ENCODE measurements around the gene CALY.

Gene CALY

DNA sequence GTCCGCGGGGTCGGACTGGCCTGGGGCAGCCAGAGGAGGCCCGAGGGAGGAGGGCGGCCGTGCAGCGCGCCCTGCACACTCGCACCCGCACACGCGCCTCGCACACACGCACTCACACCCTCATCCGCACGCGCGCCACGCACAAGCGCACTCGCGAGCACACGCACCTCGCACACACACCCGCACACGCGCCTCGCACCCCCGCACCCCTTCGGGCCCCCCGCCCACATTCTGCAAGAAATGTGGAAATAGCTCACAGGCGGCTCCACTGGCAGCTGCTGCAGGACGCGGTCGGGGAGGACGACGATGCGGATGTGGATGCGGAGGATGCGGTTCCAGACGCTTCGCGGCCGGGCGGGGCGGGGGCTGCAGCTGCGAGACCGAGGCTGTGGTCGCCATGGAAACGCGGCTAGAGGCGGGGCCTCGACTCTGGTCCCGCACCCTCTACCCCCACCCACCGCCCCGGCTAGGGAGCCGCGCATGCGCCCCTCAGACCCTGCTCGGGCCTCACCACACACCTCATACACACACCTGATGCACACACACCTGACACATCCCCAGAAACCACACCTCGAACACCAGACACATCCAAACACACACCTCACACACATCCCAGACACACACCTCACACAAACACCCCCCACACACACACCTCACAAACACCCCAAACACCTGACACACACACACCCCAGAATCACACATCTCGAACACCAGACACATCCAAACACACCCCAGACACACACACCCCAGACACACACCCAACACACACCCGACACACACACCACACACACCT is at the start of gene CALY (continued):
- TF ChIP-seq ZNF433 (tag by site-specific recombination; IDR thresholded peaks at IDR 0.05; ENCODE audit: low read depth) (peak; percentile 19; the same call in 1 of the 2 replicates), ZNF521 (tag by site-specific recombination; IDR thresholded peaks at IDR 0.05) (0 out of 2 replicates have a peak, but pooled peaks have one; percentile 90), ZNF776 (tag by site-specific recombination; IDR thresholded peaks at IDR 0.05; ENCODE audit: borderline replicate concordance) (no peak), ZSCAN16 (tag by site-specific recombination; IDR thresholded peaks at IDR 0.05) (no peak), ZNF239 (tag by site-specific recombination; IDR thresholded peaks at IDR 0.05) (peak; percentile 57; the same call in 1 of the 2 replicates), KLF8 (tag by site-specific recombination; IDR thresholded peaks at IDR 0.05) (peak; percentile 90), ZNF677 (tag by site-specific recombination; IDR thresholded peaks at IDR 0.05) (no peak), ZNF140 (tag by site-specific recombination; IDR thresholded peaks at IDR 0.05) (0 out of 2 replicates have a peak, but pooled peaks have one; percentile 2), ZSCAN23 (tag by site-specific recombination; IDR thresholded peaks at IDR 0.05) (no peak), SCRT2 (tag by site-specific recombination; IDR thresholded peaks at IDR 0.05) (peak; percentile 97), ZNF280D (tag by site-specific recombination; IDR thresholded peaks at IDR 0.05) (no peak), ZBTB17 (tag by site-specific recombination; IDR thresholded peaks at IDR 0.05) (0 out of 2 replicates have a peak, but pooled peaks have one; percentile 16), ZNF350 (tag by site-specific recombination; IDR thresholded peaks at IDR 0.05) (no peak), ZNF157 (tag by site-specific recombination; IDR thresholded peaks at IDR 0.05) (peak; percentile 50; the same call in 1 of the 2 replicates), ZNF658 (tag by site-specific recombination; IDR thresholded peaks at IDR 0.05) (0 out of 2 replicates have a peak, but pooled peaks have one; percentile 27), ZNF660 (tag by site-specific recombination; IDR thresholded peaks at IDR 0.05) (no peak), ZNF837 (tag by site-specific recombination; IDR thresholded peaks at IDR 0.05) (no peak), ZNF148 (tag by site-specific recombination; IDR thresholded peaks at IDR 0.05; ENCODE audit: borderline replicate concordance) (no peak; the same call in 1 of the 2 replicates), ZNF292 (tag by site-specific recombination; IDR thresholded peaks at IDR 0.05; ENCODE audit: borderline replicate concordance, low read depth) (0 out of 2 replicates have a peak, but pooled peaks have one; percentile 11), ZBTB20 (tag by site-specific recombination; IDR thresholded peaks at IDR 0.05) (peak; percentile 69), ZNF335 (tag by site-specific recombination; conservative IDR thresholded peaks at IDR 0.05) (peak; percentile 18; the same call in 1 of the 2 replicates), ZNF747 (tag by site-specific recombination; IDR thresholded peaks at IDR 0.05) (peak; percentile 75; the same call in 1 of the 2 replicates), SP2 (tag by site-specific recombination; IDR thresholded peaks at IDR 0.05) (peak; percentile 35; the same call in 1 of the 2 replicates), ZNF362 (tag by site-specific recombination; IDR thresholded peaks at IDR 0.05) (no peak), ZNF302 (tag by site-specific recombination; IDR thresholded peaks at IDR 0.05; ENCODE audit: low read depth) (no peak), ZNF2 (tag by site-specific recombination; IDR thresholded peaks at IDR 0.05) (no peak), ZNF211 (tag by site-specific recombination; IDR thresholded peaks at IDR 0.05; ENCODE audit: low read depth) (no peak)
- TF ChIP-seq, protein P1, sequence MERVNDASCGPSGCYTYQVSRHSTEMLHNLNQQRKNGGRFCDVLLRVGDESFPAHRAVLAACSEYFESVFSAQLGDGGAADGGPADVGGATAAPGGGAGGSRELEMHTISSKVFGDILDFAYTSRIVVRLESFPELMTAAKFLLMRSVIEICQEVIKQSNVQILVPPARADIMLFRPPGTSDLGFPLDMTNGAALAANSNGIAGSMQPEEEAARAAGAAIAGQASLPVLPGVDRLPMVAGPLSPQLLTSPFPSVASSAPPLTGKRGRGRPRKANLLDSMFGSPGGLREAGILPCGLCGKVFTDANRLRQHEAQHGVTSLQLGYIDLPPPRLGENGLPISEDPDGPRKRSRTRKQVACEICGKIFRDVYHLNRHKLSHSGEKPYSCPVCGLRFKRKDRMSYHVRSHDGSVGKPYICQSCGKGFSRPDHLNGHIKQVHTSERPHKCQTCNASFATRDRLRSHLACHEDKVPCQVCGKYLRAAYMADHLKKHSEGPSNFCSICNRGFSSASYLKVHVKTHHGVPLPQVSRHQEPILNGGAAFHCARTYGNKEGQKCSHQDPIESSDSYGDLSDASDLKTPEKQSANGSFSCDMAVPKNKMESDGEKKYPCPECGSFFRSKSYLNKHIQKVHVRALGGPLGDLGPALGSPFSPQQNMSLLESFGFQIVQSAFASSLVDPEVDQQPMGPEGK (tag by site-specific recombination; IDR thresholded peaks at IDR 0.05), result peak; percentile 71
- TF ChIP-seq, protein P2, sequence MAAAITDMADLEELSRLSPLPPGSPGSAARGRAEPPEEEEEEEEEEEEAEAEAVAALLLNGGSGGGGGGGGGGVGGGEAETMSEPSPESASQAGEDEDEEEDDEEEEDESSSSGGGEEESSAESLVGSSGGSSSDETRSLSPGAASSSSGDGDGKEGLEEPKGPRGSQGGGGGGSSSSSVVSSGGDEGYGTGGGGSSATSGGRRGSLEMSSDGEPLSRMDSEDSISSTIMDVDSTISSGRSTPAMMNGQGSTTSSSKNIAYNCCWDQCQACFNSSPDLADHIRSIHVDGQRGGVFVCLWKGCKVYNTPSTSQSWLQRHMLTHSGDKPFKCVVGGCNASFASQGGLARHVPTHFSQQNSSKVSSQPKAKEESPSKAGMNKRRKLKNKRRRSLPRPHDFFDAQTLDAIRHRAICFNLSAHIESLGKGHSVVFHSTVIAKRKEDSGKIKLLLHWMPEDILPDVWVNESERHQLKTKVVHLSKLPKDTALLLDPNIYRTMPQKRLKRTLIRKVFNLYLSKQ (tag by site-specific recombination; IDR thresholded peaks at IDR 0.05; ENCODE audit: borderline replicate concordance), result no peak; the same call in 1 of the 2 replicates
